Stimulated activated CD4-positive, alpha-beta T cell treated with anti-CD3 and anti-CD28 coated beads, TNF-alpha, amount 100 ng/mL, for 48 hours (primary cell): ENCODE measurements around the gene SNX7.

Experiments
- DNase-seq, 3 donors: peaks; one replicate each; pipeline ENCODE4 v3.0.0-alpha.2; 2020; ENCODE audit warnings: low read depth in 3 of 3

Gene SNX7

DNA sequence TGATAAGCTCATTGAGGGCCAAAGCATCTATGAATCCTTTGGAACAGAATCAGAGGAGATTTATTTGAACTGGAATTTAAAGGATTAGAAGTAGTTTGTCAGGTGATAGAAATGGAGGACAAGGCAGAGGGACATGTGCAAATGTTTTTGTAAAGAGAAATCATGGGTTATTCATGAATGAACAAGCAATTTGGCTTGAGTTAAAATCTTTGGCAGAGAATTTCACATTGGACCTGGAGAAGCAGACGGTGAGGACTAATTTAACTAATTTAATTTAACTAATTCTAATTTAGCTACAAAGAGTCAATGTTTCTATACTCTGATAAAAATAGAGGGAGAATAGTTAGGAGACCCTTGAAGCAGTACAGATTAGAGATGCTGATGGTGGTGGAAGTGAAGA, 36.3 kb downstream of the SNX7 start:
- no peak for DNase-seq

- no peak for DNase-seq
Measured at GRCh38 chr1:98698625-98699024, 37.1 kb downstream of the SNX7 start.

GRCh38 chr1:98700228-98700627, 38.7 kb downstream of the SNX7 start:
- no peak for DNase-seq

DNA sequence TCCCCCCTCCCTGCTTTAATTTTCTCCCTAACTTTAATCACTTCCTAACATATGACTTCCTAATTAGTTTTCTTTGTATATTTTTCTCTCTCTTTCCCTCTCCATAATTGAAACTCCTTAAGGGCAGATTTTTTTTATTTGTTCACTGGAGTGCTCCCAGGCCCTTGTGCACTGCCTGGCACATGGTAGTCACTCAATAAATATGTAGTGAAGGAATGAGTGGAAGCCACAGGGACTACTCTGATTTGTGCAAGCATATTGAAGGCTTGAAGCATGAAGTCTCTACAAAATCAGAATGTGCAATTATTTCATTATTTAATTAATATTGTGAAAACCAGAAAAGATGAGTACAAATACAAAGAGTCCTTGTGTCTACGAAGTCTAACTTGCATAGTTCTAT, 41.5 kb downstream of the SNX7 start:
- DNase-seq = no peak

- no peak for DNase-seq
Measured at GRCh38 chr1:98704474-98704873, 43.0 kb downstream of the SNX7 start.

DNA sequence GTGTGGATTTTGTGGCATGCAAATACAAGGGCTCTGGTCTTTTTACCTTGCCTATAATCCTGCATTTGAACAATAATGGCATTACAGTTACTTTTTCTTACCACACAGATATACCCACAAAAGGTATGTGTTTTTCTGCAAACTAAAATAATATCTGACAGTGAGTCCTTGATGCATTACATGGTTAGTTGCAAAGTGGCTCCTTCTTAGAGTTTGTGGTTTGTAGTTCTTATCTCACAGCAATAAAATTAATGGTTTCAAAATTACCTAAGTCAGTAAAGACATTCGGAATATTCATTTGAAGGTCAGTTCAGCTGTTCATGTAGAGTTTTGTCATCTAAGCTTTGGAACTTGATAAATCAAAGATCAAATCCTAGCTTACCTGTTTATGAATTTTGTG, 43.5 kb downstream of the SNX7 start:
- no peak for DNase-seq

DNA sequence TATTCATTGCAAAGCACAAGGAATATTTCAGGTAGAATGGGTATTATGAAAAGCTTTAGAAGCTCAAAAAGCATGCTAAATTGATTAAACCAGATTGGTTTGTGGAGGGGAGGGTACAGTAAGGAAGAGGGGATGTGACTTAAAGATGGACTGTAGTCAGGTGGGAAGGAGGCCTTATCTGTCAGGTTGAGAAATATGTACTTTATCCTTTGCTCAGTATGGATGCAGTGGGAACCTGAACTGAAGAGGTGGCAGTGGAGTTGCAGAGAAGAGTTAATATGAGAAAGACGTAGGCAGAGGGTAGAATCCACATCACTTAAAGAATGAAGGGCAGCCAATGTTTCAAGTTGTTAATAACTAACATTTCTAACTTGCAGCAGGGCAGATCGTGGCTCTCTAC, 44.1 kb downstream of the SNX7 start:
- no peak for DNase-seq

DNA sequence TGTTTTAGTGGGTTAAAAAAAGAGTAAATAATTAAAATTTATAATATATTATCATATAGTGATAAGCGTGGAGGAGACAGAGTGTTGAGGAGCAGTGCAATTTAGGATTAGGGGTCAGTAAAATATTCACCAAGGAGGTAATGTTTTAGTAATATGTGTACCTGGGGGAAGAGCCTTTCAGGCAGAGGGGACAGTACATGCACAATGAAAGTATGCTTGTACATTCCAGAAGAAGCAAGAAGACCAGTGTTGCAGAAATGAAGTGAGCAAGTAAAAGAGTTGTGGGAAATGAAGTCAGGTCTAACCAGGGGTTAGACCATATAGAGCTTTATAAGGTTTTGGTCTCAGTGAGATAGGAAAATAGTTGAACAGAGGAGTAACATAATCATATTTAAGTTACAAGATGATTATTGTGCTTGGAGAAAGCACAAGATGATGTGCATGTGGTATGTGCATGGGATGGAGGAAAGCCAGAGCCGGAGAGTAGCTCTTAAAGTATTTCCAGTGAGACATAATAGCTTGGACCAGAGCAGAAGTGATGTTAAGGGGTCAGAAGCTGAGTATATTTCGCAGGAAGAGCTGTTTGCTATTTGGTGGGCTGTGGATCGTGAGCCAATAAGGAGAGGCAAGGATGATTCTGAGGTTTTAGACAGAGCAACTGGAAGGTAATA, 44.8 kb downstream of the SNX7 start:
- DNase-seq = no peak

DNA sequence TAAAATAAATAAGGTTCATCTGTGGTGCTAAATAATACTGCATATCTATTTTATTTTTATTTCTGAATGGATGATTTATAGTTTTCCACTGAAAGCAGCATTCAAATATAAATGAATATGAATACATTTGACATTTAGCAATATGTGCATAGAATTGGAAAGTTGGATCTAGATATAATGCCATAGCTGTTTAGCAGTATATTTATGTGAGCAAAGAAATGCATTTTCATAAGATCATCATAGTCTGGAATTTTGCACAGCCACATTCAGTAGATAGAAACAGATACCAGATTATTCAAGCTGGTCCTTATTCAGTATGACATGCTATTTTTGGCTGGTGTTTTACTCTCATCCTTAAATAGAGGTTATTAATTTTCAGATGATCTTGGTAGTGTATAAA, 46.0 kb downstream of the SNX7 start:
- DNase-seq = no peak

- no peak for DNase-seq
Measured at GRCh38 chr1:98709906-98710305, 48.4 kb downstream of the SNX7 start.

DNA sequence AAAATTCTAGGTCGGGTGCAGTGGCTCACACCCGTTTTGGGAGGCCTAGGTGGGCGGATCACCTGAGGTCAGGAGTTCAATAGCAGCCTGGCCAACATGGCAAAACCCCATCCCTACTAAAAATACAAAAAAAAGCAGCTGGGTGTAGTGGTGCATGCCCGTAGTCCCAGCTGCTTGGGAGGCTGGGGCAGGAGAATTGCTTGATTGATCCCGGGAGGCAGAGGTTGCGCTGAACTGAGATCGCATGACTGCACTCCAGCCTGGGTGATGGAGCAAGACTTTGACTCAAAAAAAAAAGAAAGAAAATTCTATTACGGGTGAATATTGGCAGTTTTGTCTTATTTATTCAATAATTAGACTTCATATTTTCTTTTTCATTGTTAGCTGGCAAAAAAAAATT, 62.1 kb downstream of the SNX7 start:
- DNase-seq = no peak

GRCh38 chr1:98732985-98733781, 71.7 kb downstream of the SNX7 start:
- no peak for DNase-seq

DNA sequence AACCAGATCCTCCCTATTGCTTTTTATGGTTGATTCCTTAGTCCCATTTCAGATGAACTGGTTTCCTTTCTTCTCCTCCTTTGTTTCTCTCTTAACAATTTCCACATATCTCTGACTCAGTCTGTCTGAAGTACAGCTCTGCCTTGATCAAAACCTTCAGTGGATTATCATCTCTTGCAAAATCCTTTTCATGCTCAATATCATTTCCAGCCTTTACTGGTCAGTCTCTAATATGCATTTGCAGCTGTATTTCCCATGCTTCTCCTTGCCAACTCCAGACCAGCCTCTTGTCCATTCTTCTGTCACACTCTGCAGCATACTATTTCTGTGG, 72.2 kb downstream of the SNX7 start:
- no peak for DNase-seq

DNA sequence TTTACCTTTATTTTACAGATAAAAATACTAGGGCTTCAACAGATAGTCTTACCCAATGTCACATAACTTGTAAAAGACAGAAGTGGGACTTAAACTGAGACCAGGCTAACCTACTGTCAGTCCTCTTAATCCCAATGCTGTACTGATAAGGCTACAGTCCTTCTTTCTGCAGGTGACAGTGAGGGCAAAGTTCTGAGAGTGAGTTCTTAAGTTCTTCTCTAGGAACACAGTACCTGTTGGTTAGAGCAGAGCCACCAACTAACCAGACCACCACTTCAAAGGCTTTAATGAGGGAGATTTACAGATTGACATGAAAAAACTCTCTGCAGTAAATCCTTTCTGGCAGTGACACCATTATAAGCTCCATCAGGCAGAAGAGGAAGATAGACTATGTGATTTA, 74.2 kb downstream of the SNX7 start:
- DNase-seq = no peak

DNA sequence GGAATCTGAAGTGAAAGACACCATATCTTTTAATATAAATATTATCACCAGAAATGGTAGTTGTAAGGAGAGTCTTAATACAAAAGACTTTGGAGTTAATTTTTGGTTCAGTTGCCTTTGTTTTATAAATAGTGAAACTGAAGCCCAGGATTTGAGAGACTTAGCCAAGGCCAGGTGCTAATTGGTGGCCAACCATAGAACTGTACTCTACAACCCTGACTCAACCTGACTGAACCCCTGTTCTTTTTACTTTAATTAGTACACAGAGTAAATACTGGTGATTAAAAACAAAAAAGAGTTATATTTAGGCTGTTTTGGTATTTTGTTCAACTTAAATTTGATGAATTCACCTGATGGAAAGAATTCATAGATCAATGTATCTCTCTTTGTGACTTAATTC, 76.3 kb downstream of the SNX7 start:
- DNase-seq = no peak

GRCh38 chr1:98739762-98740161, 78.2 kb downstream of the SNX7 start:
- no peak for DNase-seq

- no peak for DNase-seq
Measured at GRCh38 chr1:98741164-98741563, 79.6 kb downstream of the SNX7 start.

DNA sequence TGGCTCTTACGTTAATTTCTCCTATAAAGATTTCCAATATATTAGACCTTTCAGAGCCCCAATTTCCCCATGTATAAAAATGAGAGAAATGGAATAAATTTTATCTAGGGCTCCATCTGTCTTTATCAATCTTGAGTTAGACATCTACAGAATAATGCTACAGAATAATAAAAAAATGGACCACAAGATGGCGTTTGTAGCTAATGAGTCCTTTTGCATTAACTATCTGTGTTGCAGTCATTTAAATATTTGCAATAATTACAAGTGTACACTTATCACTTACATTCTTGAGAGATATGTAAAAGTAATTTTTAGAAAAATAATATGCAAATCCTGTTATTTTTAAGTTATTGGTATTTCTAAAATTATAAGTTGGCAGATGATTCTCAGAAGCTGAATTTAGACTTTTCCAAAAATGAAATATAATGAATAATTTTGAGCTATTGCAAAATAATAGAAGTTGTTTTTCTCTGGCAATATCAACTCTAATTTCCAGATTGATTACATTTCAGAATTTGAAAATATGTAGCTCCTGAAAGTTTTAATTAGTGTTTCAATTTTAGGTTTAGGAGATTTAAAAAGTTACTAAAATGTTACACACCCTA, 87.7 kb downstream of the SNX7 start:
- DNase-seq = no peak

DNA sequence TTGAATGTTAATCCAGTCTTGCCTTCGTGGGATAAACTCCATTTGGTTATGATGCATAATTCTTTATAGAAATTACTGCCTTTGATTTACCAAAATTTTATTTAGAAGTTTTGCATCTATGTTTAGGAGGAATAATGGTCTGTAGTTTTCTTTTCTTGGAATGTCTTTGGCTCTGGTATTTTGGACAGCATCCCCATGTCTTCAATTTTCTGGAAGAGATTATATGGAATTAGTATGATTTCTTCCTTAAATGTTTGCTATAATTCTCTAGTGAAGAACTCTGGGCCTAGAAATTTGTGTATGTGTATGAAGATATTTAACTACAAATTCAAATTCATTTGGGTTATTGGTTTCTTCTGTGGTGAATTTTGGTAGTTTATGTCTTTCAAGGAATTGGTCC, 92.7 kb downstream of the SNX7 start:
- DNase-seq = no peak

GRCh38 chr1:98761219-98761865, 99.8 kb downstream of the SNX7 start:
- DNase-seq = no peak

- no peak for DNase-seq
Measured at GRCh38 chr1:98763488-98764150, 102.1 kb downstream of the SNX7 start.

DNA sequence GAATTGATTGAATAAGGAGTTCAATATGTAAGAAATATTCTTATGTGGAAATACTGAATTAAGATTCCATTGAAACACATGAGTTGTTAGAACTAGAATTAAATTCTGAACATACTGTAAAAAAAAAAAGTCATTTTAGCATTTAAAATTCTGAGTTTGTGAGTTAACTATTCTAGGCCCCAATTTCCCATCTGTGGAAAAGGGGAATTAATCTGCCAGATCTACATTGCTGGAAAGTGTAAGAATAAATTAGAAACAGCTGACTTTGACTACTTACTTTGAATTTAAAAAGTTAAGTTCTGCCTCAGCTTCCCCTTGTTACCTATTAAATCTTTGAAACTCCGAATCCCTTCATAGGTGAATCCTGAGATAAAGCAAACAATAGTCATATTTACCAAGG, 103.0 kb downstream of the SNX7 start:
- DNase-seq = no peak
